HepG2 (cell line): ENCODE results near the gene PASK. TPM values are rescaled to one million over a fixed set of nuclear protein-coding genes. Genes with fewer than 3 reads are reported as not detected.

Experiments
- ATAD3A ChIP-seq: sonication (generic); formaldehyde crosslinking; IDR thresholded peaks from 2 replicates; pipeline ENCODE4 v1.4.0; 2020; ENCODE audit warnings: missing genetic modification reagents
- BORCS8-MEF2B ChIP-seq: sonication (generic); formaldehyde crosslinking; IDR thresholded peaks from 2 replicates; pipeline ENCODE4 v1.8.0; 2022; ENCODE audit warnings: mild to moderate bottlenecking, missing genetic modification reagents
- GPBP1L1 ChIP-seq: sonication (generic); formaldehyde crosslinking; IDR thresholded peaks from 2 replicates; pipeline ENCODE4 v1.5.0; 2020; ENCODE audit warnings: mild to moderate bottlenecking, missing genetic modification reagents
- HBP1 ChIP-seq: IDR thresholded peaks from 2 replicates; pipeline ENCODE4 v1.6.1; 2016; ENCODE audit warnings: low read depth, control low read depth
- HMGXB3 ChIP-seq: sonication (generic); formaldehyde crosslinking; IDR thresholded peaks from 2 replicates; pipeline ENCODE4 v1.4.0; 2020; ENCODE audit warnings: missing genetic modification reagents, borderline replicate concordance
- IKZF4 ChIP-seq: sonication (generic); formaldehyde crosslinking; IDR thresholded peaks from 2 replicates; pipeline ENCODE4 v1.5.1; 2020; ENCODE audit warnings: borderline replicate concordance, mild to moderate bottlenecking, low read depth, missing genetic modification reagents; ENCODE audit errors: not compliant biosample characterization
- KAT8 ChIP-seq: IDR thresholded peaks from 2 replicates; pipeline ENCODE4 v1.6.1; 2016; ENCODE audit warnings: missing genetic modification reagents, missing compliant biosample characterization
- MAFF ChIP-seq: IDR thresholded peaks from 2 replicates; pipeline ENCODE4 v1.6.1; 2011; ENCODE audit warnings: low read depth, low read length, improper control_type of control experiment
- MLX ChIP-seq: IDR thresholded peaks from 2 replicates; pipeline ENCODE4 v1.6.1; 2016
- MYNN ChIP-seq: sonication (generic); formaldehyde crosslinking; IDR thresholded peaks from 2 replicates; pipeline ENCODE4 v1.4.0; 2020; ENCODE audit warnings: mild to moderate bottlenecking, low read depth, missing genetic modification reagents
- POGZ ChIP-seq: sonication (generic); formaldehyde crosslinking; IDR thresholded peaks from 2 replicates; pipeline ENCODE4 v1.4.0; 2020; ENCODE audit warnings: mild to moderate bottlenecking, missing genetic modification reagents
- RFXAP ChIP-seq: sonication (generic); formaldehyde crosslinking; IDR thresholded peaks from 2 replicates; pipeline ENCODE4 v1.4.0; 2020; ENCODE audit warnings: missing genetic modification reagents, borderline replicate concordance
- SNAPC2 ChIP-seq: sonication (generic); formaldehyde crosslinking; IDR thresholded peaks from 2 replicates; pipeline ENCODE4 v1.8.1; 2022; ENCODE audit warnings: mild to moderate bottlenecking, missing genetic modification reagents
- ZBTB44 ChIP-seq: sonication (generic); formaldehyde crosslinking; IDR thresholded peaks from 2 replicates; pipeline ENCODE4 v1.4.0; 2020; ENCODE audit warnings: missing genetic modification reagents
- ZNF121 ChIP-seq: sonication (generic); formaldehyde crosslinking; IDR thresholded peaks from 2 replicates; pipeline ENCODE4 v1.5.0; 2020; ENCODE audit warnings: mild to moderate bottlenecking, missing genetic modification reagents
- ZNF317 ChIP-seq: sonication (generic); formaldehyde crosslinking; IDR thresholded peaks from 2 replicates; pipeline ENCODE4 v1.5.0; 2020; ENCODE audit warnings: mild to moderate bottlenecking, missing genetic modification reagents
- ZNF572 ChIP-seq: sonication (generic); formaldehyde crosslinking; IDR thresholded peaks from 2 replicates; pipeline ENCODE4 v1.5.1; 2020; ENCODE audit warnings: mild to moderate bottlenecking, missing genetic modification reagents
- ZNF580 ChIP-seq: IDR thresholded peaks from 2 replicates; pipeline ENCODE4 v1.6.1; 2016; ENCODE audit warnings: low read depth, borderline replicate concordance
- ZNF782 ChIP-seq: sonication (generic); formaldehyde crosslinking; IDR thresholded peaks from 2 replicates; pipeline ENCODE4 v1.4.0; 2020; ENCODE audit warnings: missing genetic modification reagents, mild to moderate bottlenecking, borderline replicate concordance
- ZNF879 ChIP-seq: sonication (generic); formaldehyde crosslinking; IDR thresholded peaks from 2 replicates; pipeline ENCODE4 v1.8.1; 2023; ENCODE audit warnings: missing genetic modification reagents
- polyA plus RNA-seq, 8 experiments: library from polyadenylated mRNA; depleted of rRNA in 3 of 8; stranded (reverse) in 7 of 8; unstranded in 1 of 8; fragments of >200 nt; fragmentation: Illumina TruSeq in 4 of 8; extraction: Trizol in 4 of 8; gene quantifications; 2 replicates each; pipeline versions ENCODE4 v1.2.1 to v1.2.3, GENCODE V29; 2011 to 2016; ENCODE audit warnings: low read depth in 4 of 8, missing spikeins in 1 of 8, mixed read lengths in 1 of 8; ENCODE audit not compliant: insufficient read depth in 1 of 8
- total RNA-seq, 5 experiments: library from RNA; depleted of rRNA; stranded (reverse); fragments of >200 nt; fragmentation: Illumina TruSeq; extraction: Trizol; gene quantifications; 2 replicates each; pipeline ENCODE4 v1.2.3, GENCODE V29; 2016; ENCODE audit warnings: low read depth in 1 of 5

Gene PASK
- total and polyA plus RNA-seq, 2 of the 13 experiments (the other 11 are each of a cell fraction or from before 2014, with no cell fraction given): 6.9 to 17.0 TPM

- TF ChIP-seq HBP1 (CRISPR knock-in tag): peak; percentile 76
- TF ChIP-seq ZNF572 (CRISPR knock-in tag): no peak
- TF ChIP-seq ZNF782 (CRISPR knock-in tag): no peak
- peak; percentile 58 for TF ChIP-seq BORCS8-MEF2B (CRISPR knock-in tag)
- TF ChIP-seq IKZF4: no peak
- no peak for TF ChIP-seq ATAD3A (CRISPR knock-in tag)
- TF ChIP-seq MLX (CRISPR knock-in tag): no peak
- no peak for TF ChIP-seq MAFF
- TF ChIP-seq GPBP1L1: no peak
- no peak for TF ChIP-seq SNAPC2 (CRISPR knock-in tag)
- no peak for TF ChIP-seq ZBTB44 (CRISPR knock-in tag)
- no peak for TF ChIP-seq ZNF879 (CRISPR knock-in tag)
- TF ChIP-seq ZNF580 (CRISPR knock-in tag): peak; percentile 29
- peak; percentile 84; the same call in 1 of the 2 replicates for TF ChIP-seq RFXAP (CRISPR knock-in tag)
- TF ChIP-seq POGZ (CRISPR knock-in tag): no peak
- TF ChIP-seq ZNF317 (CRISPR knock-in tag): 0 out of 2 replicates have a peak, but pooled peaks have one; percentile 36
- peak; percentile 90; the same call in 1 of the 2 replicates for TF ChIP-seq KAT8 (CRISPR knock-in tag)
- TF ChIP-seq ZNF121 (CRISPR knock-in tag): peak; percentile 57
- TF ChIP-seq MYNN (CRISPR knock-in tag): no peak
- TF ChIP-seq HMGXB3: peak; percentile 93
Measured at GRCh38 chr2:241149925-241150659, 820 bp upstream of the PASK start, which contains the start of gene PPP1R7 (continued).
